NB4 (cell line): ENCODE measurements around the gene RGL3.
A peak's percentile ranks its signal among the peaks of the same experiment; 100 is the strongest.
"Not testable (repeated sequence)": the region's sequence is repeated elsewhere in the genome, so short reads cannot be mapped to it uniquely, and the experiment has no call there.

ENCODE experiments used
- DNase-seq: peaks from one replicate; pipeline ENCODE4 v3.0.0; 2010; ENCODE audit warnings: low read depth
- H3K4me3 ChIP-seq: one replicate; pipeline ENCODE4 v1.5.1; 2011; ENCODE audit warnings: mild to moderate bottlenecking, low read depth, low read length, moderate library complexity
- CTCF ChIP-seq: IDR thresholded peaks from one replicate; pipeline ENCODE4 v1.5.1; 2012; ENCODE audit warnings: low read depth, low read length
- MAX ChIP-seq: IDR thresholded peaks from 2 replicates; pipeline ENCODE4 v1.6.1; 2011; ENCODE audit warnings: low read depth, low read length
- MYC ChIP-seq: IDR thresholded peaks from 2 replicates; pipeline ENCODE4 v1.6.1; 2011; ENCODE audit warnings: low read depth, low read length
- POLR2A ChIP-seq: IDR thresholded peaks from 2 replicates; pipeline ENCODE4 v1.6.1; 2011; ENCODE audit warnings: mild to moderate bottlenecking; ENCODE audit not compliant: insufficient read length; ENCODE audit errors: extremely low read depth

The RGL3 gene

DNA sequence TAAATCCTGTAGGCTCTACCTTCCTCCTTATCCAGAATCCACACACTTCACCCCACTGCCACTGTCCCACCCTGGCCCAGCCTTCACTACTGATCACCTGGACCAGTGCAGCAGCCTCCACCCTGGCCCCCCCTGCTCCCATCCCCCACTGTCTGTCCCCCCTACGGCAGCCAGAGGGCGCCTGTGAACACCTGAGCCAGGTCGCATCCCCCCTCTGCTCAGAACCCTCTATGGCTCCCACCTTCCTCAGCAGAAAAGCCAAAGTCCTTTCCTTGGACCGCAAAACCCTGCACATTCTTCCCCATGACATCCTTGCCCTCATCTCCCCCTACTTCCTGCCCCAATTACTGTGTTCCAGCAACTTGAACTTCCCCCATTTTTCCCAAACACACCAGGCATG, 41.1 kb upstream of the RGL3 start:
- no peak overlapping the region for H3K4me3 ChIP-seq
- no peak for DNase-seq
- no peak for TF ChIP-seq POLR2A
- TF ChIP-seq CTCF, result peak; percentile 18

DNA sequence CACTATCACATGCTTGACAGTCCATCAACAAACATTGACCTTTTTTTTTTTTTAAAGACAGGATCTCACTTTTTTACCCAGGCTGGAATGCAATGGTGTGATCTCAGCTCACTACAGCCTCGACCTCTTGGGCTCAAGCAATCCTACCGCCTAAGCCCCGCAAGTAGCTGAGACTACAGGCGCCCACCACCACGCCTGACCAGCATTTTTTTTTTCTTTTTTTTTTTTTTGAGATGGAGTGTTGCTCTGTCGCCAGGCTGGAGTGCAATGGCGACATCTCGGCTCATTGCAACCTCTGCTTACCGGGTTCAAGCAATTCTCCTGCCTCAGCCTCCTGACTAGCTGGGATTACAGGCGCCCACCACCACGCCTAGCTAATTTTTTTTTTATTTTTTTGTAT, 39.8 kb upstream of the RGL3 start:
- not testable (repeated sequence) for H3K4me3 ChIP-seq, DNase-seq

DNA sequence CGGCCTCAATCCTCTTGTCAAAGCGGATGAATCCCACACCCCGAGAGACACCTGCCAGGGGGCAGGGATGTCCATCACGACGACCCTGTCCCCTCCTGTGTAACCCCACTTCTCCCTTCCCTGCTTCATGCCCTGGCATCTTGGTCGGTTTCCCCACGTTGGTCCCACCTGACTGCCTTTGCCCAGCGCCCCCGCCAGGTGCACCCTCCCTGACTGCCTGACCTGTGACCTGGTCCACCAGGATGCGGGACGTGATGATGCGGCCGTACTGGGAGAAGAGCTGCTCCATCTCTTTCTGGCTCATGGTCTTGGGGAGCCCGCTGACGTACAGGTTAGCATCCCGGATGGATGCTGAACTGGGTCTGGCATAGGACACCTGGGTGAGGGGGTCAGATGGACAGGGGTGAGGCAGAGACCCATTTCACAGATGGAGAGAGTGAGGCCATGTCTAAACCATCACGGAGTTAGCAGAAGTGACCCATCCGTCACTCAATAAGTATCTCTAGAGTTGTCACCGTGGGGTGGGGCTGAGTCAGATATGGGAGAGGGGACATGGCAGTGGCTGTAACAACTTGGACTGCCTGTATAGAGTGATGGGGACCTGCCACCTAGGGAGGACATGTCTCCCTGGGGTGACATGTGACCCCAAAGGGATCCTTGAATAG, 39.3 kb upstream of the RGL3 start:
- TF ChIP-seq MAX, result no peak
- TF ChIP-seq MYC, result no peak
- no peak for TF ChIP-seq CTCF
- TF ChIP-seq POLR2A, result no peak
- H3K4me3 ChIP-seq, result no peak overlapping the region
- no peak for DNase-seq

- no peak overlapping the region for H3K4me3 ChIP-seq
- no peak for DNase-seq
- TF ChIP-seq MYC, result no peak
- TF ChIP-seq CTCF, result no peak
- TF ChIP-seq MAX, result no peak
- no peak for TF ChIP-seq POLR2A
Observed at GRCh38 chr19:11457831-11458230, 38.7 kb upstream of the RGL3 start.

DNA sequence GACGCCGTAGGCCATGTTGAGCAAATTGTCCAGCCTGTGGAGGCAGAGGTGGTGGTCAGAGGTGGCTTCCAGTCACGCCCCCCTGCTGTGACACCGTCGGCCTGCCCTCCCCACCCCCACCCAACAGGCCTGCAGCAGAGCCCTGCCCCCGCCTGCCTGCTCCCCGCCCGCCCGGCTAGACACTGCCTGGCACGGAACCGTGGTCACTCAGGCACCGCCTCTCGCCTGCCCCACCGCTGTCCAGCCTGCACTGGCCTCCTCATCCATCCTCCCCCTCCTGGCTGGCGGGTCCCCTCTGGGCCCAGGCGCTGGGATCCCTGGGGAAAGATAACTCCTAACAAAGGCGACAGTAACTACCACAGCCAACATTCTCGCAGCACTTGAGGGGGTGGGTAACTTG, 38.0 kb upstream of the RGL3 start:
- H3K4me3 ChIP-seq, result no peak overlapping the region
- TF ChIP-seq MYC (no peak), CTCF (no peak), MAX (no peak), POLR2A (no peak)
- DNase-seq, result no peak

DNA sequence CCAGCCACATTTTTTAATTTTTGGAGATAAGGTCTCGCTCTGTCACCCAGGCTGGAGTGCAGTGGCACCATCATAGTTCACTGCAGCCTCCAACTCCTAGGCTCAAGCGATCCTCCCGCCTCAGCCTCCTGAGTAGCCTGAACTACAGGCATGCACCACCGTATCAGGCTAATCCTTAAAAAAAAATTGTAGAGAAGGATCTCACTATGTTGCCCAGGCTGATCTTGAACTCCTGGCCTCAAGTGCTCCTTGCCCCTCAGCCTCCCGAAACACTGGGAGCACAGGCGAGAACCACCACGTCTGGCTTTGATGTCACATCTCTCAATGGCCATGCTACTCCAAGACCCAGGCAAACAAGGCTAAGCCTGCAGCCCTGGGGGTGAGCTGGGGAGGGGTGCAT, 37.5 kb upstream of the RGL3 start:
- no peak for DNase-seq
- H3K4me3 ChIP-seq, result no peak overlapping the region
- TF ChIP-seq CTCF, result no peak
- TF ChIP-seq MYC, result no peak
- TF ChIP-seq POLR2A, result no peak
- TF ChIP-seq MAX, result no peak

- DNase-seq, H3K4me3 ChIP-seq: not testable (repeated sequence)
Observed at GRCh38 chr19:11455233-11455554, 36.1 kb upstream of the RGL3 start.
